22Rv1 (cell line): Measurements from ENCODE around the gene WDR12.
"Not testable (repeated sequence)": the region's sequence is repeated elsewhere in the genome, so short reads cannot be mapped to it uniquely, and the experiment has no call there.

Experiments used
- H3K27ac ChIP-seq: fragments of 450-650 bp; 2 replicates; pipeline ENCODE4 v1.5.1; 2017
- ZFX ChIP-seq: fragments of 450-650 bp; IDR thresholded peaks from 2 replicates; pipeline ENCODE4 v1.6.1; 2017; ENCODE audit warnings: antibody characterized with exemption, borderline replicate concordance
- TF ChIP-seq, protein P1 (sequence below): fragments of 450-650 bp; IDR thresholded peaks from 2 replicates; pipeline ENCODE4 v1.5.1; 2017; ENCODE audit warnings: mild to moderate bottlenecking

The WDR12 gene

GRCh38 chr2:202877699-202878098 lies 33.8 kb downstream of the WDR12 start:
- no peak overlapping the region for H3K27ac ChIP-seq
- TF ChIP-seq, protein P1, sequence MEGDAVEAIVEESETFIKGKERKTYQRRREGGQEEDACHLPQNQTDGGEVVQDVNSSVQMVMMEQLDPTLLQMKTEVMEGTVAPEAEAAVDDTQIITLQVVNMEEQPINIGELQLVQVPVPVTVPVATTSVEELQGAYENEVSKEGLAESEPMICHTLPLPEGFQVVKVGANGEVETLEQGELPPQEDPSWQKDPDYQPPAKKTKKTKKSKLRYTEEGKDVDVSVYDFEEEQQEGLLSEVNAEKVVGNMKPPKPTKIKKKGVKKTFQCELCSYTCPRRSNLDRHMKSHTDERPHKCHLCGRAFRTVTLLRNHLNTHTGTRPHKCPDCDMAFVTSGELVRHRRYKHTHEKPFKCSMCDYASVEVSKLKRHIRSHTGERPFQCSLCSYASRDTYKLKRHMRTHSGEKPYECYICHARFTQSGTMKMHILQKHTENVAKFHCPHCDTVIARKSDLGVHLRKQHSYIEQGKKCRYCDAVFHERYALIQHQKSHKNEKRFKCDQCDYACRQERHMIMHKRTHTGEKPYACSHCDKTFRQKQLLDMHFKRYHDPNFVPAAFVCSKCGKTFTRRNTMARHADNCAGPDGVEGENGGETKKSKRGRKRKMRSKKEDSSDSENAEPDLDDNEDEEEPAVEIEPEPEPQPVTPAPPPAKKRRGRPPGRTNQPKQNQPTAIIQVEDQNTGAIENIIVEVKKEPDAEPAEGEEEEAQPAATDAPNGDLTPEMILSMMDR, result no peak
- no peak for TF ChIP-seq ZFX

DNA sequence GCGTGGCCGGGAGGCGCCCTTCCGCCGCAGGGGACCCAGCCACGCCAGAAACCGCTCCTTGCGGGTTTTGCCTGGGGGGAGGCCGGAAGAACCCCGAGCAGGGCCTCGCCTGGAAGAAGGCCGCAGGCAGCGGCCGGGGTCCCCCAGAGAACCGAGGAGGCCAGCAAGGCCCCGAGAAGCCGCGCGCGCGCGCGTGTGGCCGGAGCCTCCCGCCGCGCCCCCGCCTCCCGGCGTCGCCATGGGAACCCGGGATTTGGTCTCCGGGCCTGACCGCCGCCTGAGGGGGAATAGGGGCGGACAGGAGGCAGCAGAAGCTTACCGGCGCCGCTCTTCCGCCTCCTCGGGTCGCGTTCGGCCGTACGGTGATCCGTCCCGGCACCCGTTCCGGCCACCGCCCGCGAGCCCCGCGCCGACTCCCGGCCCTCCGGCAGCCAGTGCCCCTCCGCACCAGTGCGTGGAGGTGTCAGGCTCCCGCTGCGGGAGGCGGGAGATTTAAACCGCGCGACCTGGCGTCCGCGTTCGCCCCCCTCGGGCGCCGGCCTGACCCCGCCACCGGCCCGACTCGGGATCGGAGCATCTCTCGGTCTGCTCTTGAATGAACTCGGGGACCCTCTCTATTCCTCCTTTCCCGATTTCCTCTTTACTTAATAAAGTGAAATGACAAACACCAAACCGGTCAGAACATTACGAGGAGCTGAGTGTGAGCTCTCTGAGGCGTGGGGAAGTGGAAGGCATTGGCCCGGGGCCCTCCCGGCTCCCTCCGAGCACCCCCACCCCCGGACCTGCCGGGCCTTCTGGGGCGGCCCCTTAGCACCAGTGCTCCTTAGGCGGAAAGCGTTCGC lies 40.0 kb downstream of the WDR12 start, which contains the start of gene ICA1L:
Gene ICA1L, minus strand, starts transcription at position 467 of the 842 bp plus-strand sequence. CDS start 42,757 bp downstream, outside the sequence.
- TF ChIP-seq ZFX, result no peak
- TF ChIP-seq, protein P1, result no peak
- peak within 1 kb of the TSS; percentile 88 for H3K27ac ChIP-seq

DNA sequence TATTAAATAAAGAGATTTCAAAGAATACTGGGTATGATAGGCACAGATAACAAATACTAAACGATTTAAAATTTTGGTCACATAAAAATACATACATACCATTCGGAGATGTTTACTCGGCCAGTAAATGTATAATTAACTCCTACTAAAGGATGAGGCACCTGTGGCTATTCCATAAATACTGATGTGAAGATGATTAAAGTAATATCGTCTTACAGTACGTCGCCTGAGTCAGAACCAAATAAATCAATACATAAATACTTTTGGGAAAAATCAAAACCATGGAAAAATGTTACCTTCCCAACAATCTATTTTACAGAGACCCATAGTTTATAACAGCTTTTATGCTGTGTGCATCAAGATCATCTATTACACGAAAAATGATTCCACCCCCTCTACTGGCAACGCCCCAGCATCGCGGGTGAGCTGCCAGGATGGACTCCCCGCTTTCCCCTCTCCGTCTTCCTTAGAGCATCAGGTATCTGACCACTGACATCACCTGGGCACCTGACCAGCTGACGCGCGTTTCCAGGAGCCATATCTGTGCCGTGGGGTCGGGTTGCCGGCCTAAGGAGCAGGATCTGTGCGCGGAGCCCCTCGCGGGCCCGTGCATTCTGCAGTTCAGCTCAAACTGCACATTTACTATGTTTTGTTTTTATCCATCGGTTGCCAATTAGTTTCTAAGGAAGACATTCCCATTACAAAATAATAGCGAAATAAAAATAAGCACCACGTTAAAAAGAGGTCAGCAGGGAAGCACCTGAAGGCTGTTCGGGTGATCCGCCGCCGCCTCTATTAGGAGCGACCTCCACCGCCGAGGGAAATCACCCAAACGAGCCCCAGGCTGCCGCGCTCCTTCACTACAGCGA lies 40.8 kb downstream of the WDR12 start:
- no peak for TF ChIP-seq ZFX
- TF ChIP-seq, protein P1, result peak; percentile 18; the same call in 1 of the 2 replicates
- peak overlapping the region; percentile 88 for H3K27ac ChIP-seq

GRCh38 chr2:202861987-202862386 lies 49.5 kb downstream of the WDR12 start:
- H3K27ac ChIP-seq, result no peak overlapping the region
- TF ChIP-seq ZFX, result no peak
- TF ChIP-seq, protein P1, result no peak

DNA sequence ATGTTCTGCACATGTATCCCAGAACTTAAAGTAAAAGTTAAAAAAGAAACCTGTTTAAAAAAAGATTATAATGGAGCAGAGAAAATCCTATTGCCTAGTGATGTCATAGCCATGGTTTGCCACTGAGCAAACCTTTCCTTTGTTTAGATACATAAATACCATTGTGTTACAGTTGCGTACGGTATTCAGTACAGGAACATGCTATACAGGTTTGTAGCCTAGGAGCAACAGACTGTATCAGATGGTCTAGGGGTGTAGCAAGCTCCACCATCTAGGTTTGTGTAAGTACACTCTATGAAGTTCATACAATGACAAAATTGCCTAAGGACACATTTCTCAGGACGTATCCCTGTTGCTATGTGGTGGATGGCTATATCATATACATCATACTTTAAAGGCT lies 52.9 kb downstream of the WDR12 start:
- TF ChIP-seq, protein P1, result no peak
- TF ChIP-seq ZFX, result no peak

GRCh38 chr2:202849343-202849742 lies 62.1 kb downstream of the WDR12 start:
- H3K27ac ChIP-seq, result not testable (repeated sequence)

More for the DNA sequence above, 52.9 kb downstream of the WDR12 start:
- H3K27ac ChIP-seq, result no peak overlapping the region

- no peak overlapping the region for H3K27ac ChIP-seq
- no peak for TF ChIP-seq ZFX
Measured at GRCh38 chr2:202848813-202849212, 62.7 kb downstream of the WDR12 start.
